Measurements from ENCODE around the gene PLCB1. TPM values are rescaled to one million over a fixed set of nuclear protein-coding genes. Genes with fewer than 3 reads are reported as not detected.
A peak's percentile ranks its signal among the peaks of the same experiment; 100 is the strongest.

PLCB1 gene
- polyA plus RNA-seq, 1 donor, result 39.2 TPM

- DNase-seq, result no peak
Measured at GRCh38 chr20:8128291-8129060, 3.6 kb upstream of the PLCB1 start.

GRCh38 chr20:8129211-8129976, 2.7 kb upstream of the PLCB1 start:
- no peak for DNase-seq

GRCh38 chr20:8130840-8131526, 1.1 kb upstream of the PLCB1 start:
- DNase-seq, result no peak

- peak; percentile 27 for DNase-seq
Measured at GRCh38 chr20:8132484-8133309, 631 bp downstream of the PLCB1 start.

GRCh38 chr20:8133310-8133768, 1.3 kb downstream of the PLCB1 start:
- no peak for DNase-seq

GRCh38 chr20:8133851-8134451, 1.9 kb downstream of the PLCB1 start:
- no peak for DNase-seq

- DNase-seq, result no peak
Measured at GRCh38 chr20:8139899-8140298, 7.8 kb downstream of the PLCB1 start.

- no peak for DNase-seq
Measured at GRCh38 chr20:8143474-8143873, 11.4 kb downstream of the PLCB1 start.

GRCh38 chr20:8144282-8145245, 12.5 kb downstream of the PLCB1 start:
- DNase-seq, result no peak

- no peak for DNase-seq
Measured at GRCh38 chr20:8145246-8146168, 13.4 kb downstream of the PLCB1 start.

GRCh38 chr20:8147476-8147875, 15.4 kb downstream of the PLCB1 start:
- DNase-seq, result no peak

- no peak for DNase-seq
Measured at GRCh38 chr20:8148501-8148900, 16.4 kb downstream of the PLCB1 start.

- no peak for DNase-seq
Measured at GRCh38 chr20:8150591-8150990, 18.5 kb downstream of the PLCB1 start.

- no peak for DNase-seq
Measured at GRCh38 chr20:8151372-8151771, 19.3 kb downstream of the PLCB1 start.

- no peak for DNase-seq
Measured at GRCh38 chr20:8152183-8152582, 20.1 kb downstream of the PLCB1 start.

- DNase-seq, result no peak
Measured at GRCh38 chr20:8152847-8153246, 20.8 kb downstream of the PLCB1 start.

- DNase-seq, result peak; percentile 46
Measured at GRCh38 chr20:8153281-8153908, 21.3 kb downstream of the PLCB1 start.

- DNase-seq, result no peak
Measured at GRCh38 chr20:8154638-8155037, 22.6 kb downstream of the PLCB1 start.

GRCh38 chr20:8155229-8155628, 23.2 kb downstream of the PLCB1 start:
- no peak for DNase-seq

Data from left kidney (tissue), 2 donors.